NCI-H1436 (cell line): ENCODE data around the gene NR2C1.
"Not testable (repeated sequence)": the region's sequence is repeated elsewhere in the genome, so short reads cannot be mapped to it uniquely, and the experiment has no call there.

Source experiments
- DNase-seq: peaks from one replicate; lab custom pipeline; 2025; lab: John Stamatoyannopoulos, UW

NR2C1 gene

DNA sequence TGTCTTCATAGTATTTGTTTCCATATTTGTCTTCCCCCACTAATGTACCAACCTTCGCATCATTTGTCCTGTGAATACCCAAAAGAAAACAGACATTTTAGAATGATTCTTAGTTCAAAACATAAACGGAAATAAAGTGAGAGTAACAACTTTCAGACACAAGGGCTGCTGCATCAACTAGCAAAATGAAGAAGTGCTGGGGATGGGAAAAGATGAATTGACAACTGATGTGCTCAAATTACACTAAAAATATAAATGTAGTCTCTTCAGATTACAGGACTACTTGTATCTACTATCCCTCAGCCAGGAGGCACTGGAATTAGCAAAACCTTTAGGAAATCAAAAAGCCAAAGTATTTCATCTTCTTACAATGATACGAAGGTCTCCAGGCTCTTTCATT is 70.7 kb downstream of the NR2C1 start:
- DNase-seq: no peak

DNA sequence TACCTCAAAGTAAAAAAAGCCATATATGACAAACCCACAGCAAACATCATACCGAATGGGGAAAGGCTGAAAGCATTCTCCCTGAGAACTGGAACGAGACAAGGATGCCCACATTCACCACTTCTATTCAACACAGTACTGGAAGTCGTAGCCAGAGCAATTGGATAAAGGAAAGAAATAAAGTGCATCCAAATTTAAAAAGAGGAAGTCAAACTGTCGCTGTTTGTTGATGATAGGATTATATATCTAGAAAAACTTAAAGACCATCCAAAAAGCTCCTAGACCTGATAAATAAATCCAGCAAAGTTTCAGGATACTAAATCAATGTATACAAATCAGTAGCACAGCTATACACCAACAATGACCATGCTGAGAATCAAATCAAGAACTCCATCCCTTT is 75.1 kb downstream of the NR2C1 start:
- no peak for DNase-seq

DNA sequence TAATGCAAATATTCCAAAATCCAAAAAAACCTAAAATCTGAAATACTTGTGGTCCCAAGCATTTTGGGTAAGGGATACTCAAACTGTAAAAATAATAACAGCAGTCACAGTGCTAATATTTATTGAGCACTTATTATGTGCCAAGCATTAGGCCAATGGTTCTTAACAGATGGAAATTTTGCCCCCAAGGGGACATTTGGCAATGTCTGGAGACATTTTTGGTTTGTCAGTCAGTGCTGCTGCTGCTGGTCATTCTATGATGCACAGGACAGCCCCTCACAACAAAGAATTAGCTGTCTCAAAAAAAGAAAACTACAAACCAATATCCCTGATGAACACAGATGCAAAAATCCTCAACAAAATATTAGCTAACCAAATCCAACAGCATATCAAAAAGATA is 75.7 kb downstream of the NR2C1 start:
- DNase-seq: no peak

- no peak for DNase-seq
These were observed 76.4 kb downstream of the NR2C1 start for GRCh38 chr12:94997061-94997460.

- DNase-seq: no peak
These were observed 79.1 kb downstream of the NR2C1 start for GRCh38 chr12:94994312-94994711.

- not testable (repeated sequence) for DNase-seq
These were observed 79.6 kb downstream of the NR2C1 start for GRCh38 chr12:94993855-94994254.

GRCh38 chr12:94990222-94990621 is 83.2 kb downstream of the NR2C1 start:
- DNase-seq: no peak

DNA sequence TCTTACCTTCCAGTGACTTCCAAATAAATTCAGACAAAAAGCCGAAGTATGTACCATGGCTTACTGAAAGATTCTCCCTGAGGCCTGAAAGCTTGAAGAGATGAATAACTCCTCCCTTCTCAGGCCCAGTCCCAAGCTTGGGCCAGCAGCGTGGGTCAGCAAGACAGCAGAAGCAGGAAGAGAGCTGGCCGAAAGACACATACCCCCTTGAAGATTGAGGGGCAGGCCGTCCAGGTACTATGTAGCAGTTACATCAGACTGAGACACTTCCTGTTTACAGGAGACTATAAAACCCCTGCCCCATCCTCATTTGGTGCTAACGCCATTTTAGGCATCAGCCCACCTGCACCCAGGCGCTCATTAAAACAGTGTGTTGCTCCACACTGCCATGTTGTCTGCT is 84.9 kb downstream of the NR2C1 start:
- no peak for DNase-seq

- no peak for DNase-seq
These were observed 85.6 kb downstream of the NR2C1 start for GRCh38 chr12:94987801-94988200.

DNA sequence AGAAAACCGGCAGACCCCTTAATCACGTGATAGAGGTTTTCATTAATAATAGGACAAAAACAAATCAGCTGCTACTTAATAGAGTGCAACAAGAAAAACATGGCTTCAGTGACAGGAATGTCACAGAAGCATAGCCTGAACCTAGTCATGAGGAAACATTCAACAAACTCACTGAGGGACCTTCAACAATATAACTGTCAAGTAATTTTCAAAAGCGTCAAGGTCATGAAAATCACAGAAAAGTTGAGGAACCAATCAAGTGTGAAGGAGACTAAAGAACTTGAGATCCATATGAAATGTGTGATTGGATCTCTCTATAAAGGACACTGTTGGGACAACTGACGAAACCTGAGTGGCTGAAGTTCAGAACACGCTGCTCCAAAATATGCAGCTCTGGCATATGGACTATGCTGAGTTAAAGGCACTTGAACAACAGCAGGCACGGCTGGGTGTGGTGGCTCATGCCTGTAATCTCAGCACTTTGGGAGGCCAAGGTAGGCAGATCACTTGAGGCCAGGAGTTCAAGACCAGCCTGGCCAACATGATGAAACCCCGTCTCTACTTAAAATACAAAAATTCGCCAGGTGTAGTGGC is 86.2 kb downstream of the NR2C1 start:
- no peak for DNase-seq

DNA sequence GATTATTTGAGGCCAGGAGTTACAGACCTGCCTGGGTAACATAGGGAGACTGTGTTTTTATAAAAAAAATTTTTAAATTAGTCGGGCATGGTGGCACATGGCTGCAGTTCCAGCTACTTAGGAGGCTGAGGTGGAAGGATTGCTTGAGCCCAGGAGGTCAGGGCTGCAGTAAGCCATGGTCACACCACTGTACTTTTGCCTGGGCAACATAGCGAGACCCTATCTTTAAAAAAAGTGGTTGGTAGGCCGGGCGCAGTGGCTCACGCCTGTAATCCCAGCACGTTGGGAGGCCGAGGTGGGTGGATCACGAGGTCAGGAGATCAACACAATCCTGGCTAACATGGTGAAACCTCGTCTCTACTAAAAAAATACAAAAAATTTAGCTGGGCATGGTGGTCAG is 88.3 kb downstream of the NR2C1 start:
- not testable (repeated sequence) for DNase-seq

- DNase-seq: no peak
These were observed 90.1 kb downstream of the NR2C1 start for GRCh38 chr12:94983321-94983720.

DNA sequence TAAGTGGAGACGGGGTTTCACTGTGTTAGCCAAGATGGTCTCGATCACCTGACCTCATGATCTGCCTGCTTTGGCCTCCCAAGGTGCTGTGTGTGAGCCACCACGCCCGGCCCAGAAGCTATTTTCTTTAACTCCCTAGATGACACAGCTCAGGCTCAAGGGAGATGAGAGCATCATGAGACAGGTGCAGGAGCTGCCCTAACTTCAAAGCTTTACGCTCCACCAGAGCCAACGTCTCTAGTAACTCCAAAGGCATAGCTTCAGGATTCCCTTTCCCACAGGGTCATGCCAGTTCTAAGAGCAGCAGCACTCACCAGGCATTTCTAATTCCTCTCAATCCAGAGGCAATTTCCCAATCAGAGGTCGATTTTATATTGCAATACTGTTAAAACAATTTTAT is 91.0 kb downstream of the NR2C1 start:
- DNase-seq: no peak

DNA sequence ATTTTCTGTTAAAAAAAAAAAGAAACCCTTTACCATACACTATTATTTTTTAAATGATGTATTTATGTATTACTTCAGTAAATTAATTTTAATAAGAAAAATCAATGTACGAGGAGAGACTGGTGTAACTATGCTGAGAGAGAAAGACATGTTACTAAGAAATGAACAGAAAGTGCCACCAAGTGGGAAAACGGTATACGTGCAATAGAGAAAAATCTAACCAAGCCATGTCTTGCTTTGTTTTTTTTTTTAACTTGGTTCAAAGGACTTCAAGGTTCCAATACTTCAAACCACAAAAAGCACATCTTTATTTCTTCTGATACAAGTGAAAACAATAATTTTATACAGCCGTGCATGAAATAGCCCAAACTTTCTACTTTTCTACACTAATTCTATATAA is 92.8 kb downstream of the NR2C1 start:
- no peak for DNase-seq

- DNase-seq: no peak
These were observed 93.5 kb downstream of the NR2C1 start for GRCh38 chr12:94979941-94980340.

GRCh38 chr12:94977766-94978468 is 95.5 kb downstream of the NR2C1 start:
- no peak for DNase-seq

DNA sequence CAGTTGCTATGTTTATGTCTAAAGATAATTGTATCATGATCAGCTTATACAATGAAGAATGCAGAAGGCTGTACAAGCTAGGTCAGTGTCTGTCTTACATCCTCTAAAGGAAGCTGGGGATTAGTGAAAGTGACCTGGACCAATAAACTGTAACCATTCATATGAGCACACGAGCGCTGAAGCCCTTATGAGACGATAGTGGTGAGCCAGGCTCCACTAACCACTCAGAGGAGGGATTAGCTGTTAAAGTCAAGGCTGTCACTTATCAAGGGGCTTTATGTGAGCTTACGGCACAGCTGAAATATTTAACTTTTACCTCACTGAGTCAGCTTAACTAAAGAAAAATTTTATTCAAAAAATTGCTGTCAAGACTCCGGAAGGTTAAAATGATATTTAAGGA is 100.2 kb downstream of the NR2C1 start:
- DNase-seq: no peak

DNA sequence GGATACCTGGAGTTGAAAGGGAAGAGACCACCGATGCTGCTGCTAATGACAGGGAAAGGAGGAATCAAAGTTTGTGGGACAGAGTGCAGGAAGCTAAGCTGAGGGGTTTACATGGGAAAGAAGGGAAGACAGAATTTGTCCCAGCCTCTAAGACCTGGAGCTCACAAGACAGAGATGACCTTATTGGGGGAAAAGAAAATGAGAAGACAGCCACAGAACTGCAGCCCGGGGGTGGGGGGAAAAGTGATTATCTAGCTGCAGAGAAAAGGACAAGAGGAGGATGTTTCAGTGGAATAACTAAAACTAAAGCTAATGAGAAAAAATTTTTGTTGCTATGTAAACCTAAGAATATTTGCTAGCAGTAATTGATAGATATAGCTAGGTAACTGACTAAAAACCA is 100.6 kb downstream of the NR2C1 start:
- no peak for DNase-seq

DNA sequence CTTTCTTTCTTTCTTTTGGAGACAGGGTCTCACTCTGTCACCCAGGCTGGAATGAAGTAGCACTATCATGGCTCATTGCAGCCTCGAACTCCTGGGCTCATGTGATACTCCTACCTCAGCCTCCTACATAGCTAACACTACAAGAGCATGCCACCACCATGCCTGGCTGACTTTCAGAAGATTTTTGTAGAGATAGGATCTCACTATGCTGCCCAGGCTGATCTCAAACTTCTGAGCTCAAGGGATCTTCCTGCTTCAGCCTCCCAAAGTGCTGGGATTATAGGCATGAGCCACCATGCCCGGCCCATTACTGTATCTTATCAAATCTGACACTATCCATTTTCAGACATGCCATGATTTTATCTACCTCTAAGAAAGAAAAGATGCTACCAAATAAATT is 101.5 kb downstream of the NR2C1 start:
- DNase-seq: no peak

DNA sequence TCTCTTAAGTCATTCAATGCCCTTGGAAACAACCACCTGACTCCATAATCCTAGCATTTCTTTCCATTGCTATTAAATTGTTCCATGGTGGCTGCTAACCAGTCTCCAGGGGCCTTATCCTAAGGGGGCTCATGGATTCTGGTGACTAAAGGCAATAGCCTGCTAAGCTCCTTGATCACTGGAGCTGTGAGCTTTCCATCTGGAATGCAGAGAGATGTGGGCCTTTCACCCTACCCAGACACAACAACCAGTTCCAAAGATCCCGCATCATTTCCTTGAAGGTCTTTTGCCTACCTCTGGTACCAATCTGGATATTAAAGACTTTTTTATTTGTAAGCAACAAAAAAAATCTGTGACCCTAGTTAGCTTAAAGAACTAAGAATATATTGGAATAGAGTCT is 102.9 kb downstream of the NR2C1 start:
- no peak for DNase-seq
